Inflammatory macrophage treated with lipopolysaccharide for 1 hour (primary cell): ENCODE measurements around the gene ATXN7L3.

ENCODE experiments used
- DNase-seq, 2 donors: peaks; one replicate each; pipeline ENCODE4 v3.0.0-alpha.2; 2020 to 2022

ATXN7L3 gene

DNA sequence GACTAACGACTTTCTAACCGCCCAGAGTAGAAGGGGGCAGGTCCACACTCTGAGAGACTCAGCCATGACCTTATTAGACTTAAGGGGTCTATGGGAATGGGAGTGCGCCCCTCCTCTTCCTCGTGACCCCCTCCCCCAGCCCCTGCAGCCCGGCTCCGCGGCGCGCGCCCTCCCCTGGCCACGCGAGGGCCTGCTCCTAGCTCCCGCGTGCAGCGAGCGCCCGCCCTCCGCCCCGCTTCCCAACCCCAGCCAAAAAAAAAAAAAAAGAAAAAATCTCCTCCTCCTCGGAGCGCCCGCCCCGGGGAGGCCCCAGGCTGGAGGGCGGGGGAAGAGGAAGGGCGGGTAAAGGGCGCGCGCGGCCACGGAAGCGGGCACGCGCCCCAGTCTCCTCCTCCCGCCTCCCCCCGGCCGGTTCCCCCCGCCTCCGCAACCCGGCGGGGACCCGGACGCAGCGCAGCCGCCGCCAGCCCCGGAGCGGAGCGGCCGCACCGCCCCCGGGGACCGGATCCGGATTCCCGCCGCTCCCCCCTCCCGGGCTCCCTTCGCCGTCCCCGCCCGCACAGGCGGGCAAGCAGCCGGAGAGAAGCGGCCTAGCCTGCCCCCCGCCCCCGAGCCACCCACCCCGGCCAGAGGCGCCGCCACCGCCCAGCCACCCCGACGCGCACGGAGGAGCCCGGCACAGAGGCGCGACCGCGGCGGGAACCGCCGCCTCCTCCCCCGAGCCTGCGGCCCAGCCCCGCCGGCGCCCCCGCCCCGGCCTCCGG, 18.8 kb upstream of the ATXN7L3 start:
- peak; percentile 87 to 90 for DNase-seq

DNA sequence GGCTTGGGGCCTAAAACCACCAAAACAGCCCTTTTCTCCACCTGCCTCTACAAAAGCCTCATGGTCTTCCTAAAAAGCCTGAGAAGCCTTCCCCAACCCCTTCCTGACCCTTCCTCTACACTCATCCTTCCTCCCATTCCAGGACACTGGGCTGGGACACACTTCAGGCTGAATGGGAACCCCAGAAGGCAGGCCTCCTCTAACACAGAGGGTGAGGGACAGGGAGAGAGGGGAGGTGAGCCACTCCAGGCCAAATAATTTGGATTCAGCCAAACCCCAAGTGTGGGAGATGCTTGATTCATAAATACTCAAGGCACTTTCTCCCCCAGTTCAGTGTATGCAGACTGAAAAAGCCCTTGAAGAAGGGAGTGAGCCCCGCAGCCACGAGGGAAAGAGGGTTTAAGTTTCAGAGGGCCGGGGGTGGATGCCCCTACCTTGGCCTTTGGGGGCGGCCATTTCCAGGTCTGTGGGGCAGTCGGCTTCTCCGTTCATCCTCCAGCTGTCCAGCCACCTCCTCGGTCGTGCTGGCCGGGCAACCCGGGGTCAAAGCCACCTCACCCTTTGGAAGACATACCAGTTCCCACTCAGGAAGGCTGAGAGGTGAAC, 18.2 kb upstream of the ATXN7L3 start:
- no peak for DNase-seq

DNA sequence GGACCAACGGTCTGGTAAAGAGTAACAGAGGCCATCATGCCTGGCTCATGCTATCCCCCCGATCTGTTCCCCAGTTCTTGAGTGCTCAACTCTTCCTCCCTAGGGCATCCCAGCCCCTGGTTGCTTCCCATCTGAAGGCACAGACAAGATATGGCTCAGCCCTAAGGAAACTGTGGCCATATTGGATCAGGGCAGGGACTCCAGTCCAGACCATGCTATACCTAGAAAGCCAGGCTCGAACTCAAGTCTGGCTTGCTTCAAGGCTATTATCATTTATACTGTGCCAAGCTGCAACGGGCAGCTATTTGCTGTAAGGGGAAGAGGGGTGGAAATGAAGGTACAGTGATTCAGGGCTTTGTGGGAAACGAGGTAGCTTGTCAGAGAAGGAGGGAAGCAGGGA, 17.0 kb upstream of the ATXN7L3 start:
- no peak for DNase-seq

DNA sequence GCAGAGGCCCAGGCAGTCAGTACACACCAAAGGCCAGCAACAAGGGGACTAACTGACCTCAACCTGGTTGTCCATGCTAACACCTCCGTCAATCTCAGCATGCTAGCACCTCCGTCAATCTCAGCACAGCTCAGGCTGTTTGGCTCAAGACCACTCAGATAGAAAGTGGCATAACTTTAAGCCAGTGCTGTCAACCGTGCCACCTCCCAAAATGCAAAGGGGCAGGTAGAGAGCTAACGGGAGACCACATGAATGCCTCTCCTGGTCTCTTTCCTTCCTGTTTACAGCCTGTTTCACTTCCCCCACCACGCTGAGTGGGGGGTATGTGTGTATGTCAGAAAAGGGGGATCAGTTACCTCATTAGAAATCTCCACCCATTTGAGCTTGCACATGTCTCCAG, 16.5 kb upstream of the ATXN7L3 start:
- DNase-seq: no peak

DNA sequence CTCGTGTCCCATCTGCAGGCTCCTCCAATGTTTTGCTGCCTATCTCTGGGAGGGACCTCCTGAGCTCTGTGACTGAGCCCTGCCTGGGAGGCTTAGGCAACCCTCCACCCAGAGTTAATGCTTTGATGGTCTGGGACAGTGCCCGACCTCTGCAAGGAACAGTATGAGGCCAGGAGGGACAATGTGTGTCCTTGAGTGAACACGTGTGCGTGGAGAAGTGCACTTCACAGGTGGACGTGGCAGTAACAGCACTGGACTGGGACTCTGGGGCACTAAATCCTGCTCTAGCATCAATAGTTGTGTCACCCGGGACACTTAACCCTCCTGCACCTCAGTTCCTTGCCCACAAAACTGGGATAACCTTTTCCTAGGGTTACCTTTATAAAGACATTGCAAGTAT, 15.2 kb upstream of the ATXN7L3 start:
- DNase-seq: no peak

DNA sequence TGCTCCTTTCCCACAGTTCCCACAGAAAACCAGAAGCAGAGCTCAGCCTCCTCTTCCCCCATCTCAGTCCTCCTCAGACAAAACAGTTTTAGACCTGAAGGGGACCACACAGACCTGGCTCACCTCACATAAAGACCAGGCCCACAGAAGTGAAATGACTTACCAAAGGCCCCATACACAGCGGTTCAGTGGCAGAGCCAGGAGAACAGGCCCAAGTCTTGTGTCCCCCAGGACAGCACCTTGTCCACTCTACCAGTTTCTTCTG, 14.5 kb upstream of the ATXN7L3 start:
- no peak for DNase-seq

DNA sequence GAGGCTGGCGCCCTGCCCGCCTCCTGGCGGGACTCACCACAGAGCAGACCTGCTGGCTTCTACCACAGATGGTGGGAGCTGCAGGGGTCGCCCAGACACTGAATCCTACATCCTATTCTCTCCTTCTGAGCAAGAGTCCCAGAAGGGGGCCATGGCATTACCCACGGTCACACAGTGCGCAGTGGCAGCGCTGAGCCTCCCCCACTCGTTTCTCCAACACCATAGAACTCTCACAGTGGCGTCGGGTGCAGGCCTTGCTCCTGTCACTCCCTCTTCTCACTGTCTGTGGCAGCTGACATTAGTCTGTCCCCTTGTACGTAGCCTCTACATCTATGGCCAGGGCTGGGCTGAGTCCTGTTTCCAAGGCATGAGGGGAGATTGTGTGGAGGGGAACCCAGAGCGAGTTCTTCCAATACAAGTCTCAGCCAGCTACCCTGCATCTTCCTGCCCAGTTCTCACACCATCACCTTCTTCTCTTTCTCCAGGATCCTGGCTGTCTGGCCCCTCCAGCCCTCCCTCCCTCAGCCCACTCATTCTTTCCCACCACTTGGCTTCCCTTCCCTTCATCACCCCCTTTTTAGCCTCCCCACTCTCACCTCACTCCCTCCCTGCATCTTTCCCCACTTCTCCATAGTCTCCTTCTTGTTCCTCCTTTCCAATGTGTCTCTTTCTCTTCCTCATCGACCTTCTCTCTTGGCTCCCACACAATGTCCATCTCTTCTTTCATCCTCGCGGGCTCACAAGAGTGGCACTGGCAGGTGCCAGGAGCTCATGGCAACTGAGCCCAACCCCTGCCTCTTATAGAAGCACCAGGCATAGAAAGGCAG, 13.9 kb upstream of the ATXN7L3 start:
- no peak for DNase-seq

DNA sequence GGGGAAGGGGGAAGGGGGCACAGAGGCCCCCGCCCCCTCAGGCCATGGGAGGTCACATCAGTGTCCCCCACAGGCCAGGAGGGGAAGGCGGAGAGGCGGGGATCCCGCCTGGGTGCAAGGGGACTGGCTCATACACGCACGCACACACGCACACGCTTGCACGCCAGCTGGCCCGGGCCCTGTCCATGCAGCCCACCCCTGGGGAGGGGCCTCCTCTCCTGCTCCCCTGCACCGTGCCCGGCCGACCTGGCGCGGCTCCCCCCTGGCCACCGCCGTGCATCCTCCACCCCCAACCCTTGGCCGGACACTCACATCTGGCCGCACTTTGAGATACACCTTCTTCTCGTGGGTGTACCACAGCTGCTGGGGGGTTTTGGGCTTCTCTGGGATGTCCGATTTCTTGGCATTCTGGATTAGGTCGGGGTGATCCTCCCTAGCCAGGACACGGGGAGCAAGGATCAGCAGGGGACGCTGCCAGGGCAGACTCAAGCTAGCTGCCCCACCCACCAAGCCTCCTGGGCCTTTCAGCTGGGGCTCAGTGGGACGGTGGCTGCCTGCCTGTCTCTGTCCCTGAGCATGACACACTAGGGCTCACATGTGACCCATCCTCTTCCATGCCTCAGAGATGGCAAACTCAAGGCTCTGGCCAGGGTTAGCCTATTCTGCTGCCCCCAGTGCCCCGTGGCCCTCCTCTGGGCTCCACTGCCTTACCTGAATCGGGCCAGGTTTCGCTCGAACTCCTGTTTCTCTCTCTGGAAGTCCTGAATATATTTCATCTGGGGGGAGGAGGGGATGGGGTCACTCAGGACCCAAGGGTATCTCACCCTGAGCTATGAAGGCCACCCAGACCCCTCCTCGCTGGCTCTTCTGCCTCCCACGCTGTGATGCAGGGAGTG, 13.1 kb upstream of the ATXN7L3 start:
- no peak for DNase-seq

DNA sequence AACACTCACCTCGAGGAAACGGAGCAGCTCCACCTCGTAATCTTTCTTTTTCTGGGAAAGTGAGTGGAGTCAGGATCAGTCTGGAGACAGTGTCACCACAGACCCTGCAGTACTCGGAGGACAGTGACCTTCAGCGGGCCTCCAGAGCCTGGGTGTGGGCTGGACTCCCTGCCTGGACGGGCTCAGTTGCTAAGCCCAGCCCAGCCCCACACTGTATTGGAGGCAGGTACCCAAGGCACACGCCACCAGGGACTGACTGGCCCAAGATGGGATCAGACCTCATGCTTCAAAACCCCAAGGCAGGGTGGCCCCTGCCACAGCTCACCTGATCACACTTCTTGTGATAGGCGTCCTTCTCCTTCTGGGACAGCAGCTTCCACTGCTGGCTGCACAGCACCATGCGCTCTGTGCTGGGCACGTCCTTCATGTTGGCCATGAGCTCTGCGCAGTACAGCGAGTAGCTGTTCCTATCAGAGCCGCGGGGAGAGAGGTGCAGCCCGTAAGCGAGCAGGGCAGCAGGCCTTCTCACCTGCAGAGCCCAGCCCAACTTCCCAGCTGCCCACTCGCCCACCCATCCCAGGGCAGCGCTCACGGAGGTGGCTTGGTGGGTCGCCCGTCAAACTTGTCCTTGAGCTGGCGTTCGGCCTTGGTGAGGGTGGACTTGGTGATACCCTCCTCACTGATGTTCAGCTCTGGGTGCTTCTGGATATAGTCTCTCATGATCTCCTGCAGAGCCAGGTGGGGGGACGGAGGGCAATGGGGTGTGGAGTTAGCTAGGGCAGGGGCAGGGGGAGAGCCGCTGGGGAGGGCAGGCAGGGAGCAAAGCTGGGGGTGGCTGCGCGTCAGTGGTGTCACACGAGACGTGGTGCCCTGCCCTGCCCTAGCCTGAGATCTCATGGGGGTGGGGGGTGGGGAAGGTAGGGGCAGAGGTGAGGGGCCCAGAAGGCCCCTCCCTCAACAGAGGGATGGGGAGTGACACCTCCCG, 11.9 kb upstream of the ATXN7L3 start:
- DNase-seq: no peak

DNA sequence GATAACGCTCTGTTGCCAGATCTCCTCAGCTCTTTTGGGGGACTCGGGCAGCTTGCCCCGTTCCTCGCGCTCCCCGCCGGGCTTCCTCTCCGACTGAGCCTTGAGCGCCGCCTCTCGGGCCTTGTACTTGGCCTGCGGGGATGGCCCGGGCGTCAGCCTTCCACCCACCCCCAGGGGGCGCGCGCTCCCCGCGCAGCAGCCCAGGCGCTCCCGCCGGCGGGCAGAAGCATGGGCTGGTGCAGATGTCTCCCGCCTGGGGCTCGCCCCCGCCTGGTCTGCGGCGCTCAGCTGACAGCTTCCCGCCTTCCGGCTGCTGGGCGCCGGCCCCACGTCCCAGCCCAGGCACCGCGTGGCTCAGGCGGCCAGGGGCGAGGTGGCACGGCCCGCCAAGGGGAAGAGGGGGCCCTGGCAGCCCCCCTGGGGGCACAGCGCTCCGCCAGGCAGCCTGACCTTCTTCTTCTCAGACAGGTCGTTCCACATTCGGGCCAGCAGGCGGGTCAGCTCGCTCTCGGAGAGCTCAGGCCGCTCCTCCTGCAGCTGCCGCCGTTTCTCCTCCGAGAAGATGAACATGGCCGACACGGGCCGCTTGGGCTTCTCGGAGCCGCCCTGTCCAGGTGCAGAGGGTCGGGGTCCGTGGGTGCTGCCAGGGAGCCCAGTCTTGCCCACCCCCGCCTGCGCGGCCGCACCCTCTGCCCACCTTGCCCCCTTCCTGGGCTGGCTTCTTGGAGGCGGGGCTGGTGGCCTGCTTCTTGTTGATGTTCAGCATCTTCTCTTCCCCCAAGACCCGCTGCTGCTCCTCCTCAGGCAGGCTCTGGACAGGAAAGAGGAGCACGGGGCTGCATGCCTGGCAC, 10.9 kb upstream of the ATXN7L3 start:
- DNase-seq: peak; percentile 86 to 93

DNA sequence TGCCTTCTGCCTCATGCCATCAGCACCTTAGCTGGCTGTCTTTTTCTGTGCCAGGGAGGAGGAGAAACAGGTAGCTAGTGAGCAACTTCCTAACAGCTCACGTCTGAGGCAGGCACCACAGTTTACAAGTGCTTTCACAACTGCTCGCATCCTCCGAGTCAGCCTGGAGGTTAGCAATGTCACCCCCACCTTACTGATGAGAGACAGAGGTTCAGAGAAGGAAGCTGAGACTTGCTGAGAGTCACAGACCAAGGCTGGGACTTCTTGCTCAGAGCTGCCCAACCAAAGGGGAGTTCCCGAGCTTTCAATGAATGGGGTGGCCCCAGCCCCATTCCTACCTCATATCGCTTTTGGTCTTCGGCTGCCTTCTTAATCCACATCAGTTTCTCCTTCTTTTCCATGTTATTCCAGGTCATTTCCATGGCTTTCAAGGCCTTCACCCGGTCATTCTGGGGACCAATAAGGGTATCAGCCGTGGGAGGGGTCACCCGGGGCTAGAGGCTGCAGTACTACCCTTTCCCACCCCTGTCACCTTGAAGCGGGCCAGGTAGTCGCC, 10.2 kb upstream of the ATXN7L3 start:
- DNase-seq: peak in 1 of 2 donors; percentile 47

DNA sequence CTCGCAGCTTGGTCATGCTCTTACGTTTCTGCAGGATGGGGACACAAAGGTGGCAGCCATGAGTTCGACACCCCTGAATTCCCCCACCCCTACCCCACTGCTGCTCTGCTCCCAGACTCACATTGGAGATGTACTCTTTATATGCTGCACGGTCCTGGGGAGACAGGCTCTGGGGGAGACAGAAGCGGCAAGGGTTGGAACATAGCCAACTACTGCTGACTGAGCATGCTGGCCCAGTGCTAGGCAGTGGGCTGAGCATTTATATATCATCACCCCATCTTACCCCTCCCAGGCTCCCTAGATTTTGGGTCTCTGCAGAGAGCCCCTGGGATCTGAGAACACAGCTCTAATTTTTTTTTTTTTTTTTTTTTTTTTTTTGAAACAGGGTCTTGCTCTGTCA, 8.1 kb upstream of the ATXN7L3 start:
- DNase-seq: no peak

DNA sequence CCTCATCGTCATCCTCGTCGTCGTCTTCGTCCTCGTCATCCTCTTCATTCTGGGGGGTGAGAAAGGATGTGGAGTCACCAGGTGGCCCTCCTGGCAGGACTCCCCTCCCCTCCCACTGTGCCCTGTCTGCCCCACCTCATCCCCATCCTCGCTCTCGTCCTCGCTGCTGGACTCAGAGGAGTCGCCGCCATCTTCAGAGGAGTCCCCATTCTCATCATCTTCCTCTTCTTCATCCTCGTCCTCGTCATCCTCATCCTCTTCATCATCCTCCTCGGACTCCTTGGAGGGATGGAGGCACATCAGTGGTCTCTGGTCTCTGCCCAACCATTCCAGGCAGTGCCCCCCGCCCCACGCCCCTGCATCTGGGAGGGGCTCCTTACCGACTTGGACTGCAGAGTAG, 7.6 kb upstream of the ATXN7L3 start:
- DNase-seq: no peak

DNA sequence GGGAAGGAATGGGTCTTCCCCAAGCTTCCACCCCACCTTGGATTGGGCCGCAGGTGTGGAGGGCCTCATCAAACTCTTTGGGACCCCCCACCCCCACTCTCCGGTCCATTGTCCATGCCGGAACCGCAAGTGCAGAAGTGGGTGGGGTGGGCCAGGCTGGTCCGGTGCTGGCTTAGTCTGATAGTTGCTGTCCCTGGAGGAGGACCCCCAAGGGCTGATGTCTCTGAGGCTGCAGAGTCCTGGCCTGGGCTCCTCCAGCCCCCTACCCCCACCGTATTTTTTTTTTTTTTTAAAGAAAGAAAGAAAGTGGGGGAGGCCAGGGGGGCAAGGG, 7.1 kb upstream of the ATXN7L3 start:
- no peak for DNase-seq

DNA sequence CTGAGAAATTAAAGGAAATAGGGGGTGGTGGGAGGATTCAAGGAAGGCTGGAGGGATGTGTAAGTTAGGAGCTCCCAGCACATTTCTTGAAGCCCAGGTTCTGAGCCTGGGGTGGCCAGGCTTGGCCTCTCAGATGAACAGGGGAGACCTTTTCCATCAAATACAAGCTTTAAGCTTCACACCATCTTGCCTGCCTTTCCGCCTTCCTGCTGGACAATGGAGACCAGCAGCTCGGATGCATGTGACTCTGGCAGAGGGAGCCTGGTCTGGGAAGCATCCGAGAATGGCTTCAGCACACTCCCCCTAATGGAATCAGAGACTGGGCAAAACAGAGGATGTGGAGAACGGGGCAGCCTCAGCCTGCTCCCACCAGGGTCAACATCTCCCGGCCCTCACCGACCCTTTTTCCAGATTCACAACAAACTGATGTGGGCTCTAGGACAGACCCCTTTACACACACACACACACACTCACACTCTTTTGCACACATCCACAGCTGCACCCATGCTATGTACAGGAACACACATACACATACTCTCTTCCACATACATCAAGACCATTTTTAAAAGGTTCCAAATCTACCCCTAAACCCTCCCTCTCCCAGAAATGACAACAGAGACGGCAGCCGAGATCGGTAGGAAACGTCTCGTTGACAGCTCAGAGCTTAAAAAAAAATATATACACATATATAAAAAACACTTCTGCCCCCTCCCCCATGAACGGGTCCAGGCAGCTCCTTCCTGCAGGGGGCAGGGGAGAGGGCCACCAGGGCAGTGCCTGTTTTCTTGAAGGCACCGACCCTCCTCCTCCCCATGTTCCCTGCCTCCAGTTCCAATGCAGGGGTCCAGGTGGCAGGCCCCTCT, 6.5 kb upstream of the ATXN7L3 start:
- no peak for DNase-seq

DNA sequence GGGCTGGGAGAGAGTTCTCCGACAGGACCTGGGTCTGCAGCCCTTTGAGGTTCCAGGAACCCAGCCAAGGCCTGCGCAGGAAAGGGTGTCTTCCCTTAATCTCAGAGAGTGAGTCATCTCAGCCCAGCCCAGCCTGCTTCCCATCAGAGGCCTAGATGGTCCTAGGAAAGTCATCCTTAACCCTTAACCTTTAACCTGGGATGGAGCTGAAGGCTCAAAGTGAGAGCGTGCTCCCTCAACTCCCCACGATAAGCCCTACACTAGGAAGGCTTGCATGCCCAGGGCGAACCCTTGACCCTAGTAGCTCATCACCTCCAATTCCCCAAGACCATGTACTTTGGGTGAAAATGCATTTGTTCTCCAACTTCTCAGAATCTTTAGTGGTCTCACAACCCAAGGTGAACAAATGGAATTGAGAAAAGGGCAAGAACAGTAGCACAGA, 4.8 kb upstream of the ATXN7L3 start:
- DNase-seq: no peak

DNA sequence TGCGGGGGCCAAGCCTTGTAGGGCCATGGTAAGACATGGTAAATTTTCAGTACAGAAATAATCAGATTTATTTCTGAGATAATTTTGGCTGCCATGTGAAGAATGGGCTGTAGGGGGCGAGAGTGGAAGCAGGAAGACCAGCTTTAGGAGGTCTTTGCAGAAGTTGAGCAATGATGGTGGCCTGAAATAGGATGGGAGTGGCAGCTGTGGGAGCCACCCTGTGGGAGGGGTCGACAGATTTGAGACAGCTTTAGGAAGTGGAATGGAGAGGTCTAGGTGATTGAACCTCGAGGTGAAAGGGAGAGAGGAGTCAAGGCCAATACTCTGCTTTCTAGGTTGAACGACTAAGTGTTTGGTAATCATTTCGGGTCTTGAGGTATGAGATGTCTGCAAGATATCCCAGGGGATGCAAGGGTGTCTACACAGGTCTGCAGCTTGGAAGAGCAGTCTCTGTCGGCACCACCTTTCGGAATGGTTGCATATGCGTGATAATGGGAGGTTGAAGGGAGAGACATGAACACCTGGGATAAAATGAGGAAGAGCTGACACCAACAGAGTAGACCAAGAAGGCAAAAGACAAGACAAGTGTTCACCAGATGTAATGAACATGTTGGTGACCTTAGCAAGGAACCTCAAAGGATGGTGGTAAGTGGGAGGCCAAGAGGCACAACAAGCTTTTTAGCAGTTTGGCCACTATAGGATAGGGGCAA, 4.2 kb upstream of the ATXN7L3 start:
- DNase-seq: peak; percentile 57 to 78

DNA sequence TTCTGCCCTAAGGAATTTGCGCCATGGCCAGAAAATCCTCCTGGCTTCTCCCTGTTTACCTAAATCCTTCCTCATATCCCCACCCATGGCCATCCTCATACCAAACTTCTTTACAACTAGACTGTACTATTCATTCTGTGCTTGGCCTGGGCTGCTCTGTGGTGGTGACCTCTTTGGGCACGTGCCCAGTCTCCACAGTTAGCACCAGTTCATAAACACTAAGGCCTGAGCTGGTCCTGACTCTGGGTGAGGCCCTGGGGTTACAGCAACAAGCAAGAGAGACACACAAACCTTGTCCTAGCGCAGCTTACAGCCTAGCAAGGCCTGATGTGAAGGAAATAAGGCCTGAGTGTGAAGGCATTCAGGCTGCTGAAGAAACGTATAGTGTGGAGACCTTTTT, 3.1 kb upstream of the ATXN7L3 start:
- no peak for DNase-seq
